NK-92 (cell line): Measurements from ENCODE around the gene GPBAR1.
A peak's percentile ranks its signal among the peaks of the same experiment; 100 is the strongest.
"Not testable (repeated sequence)": the region's sequence is repeated elsewhere in the genome, so short reads cannot be mapped to it uniquely, and the experiment has no call there.

Experiments used
- DNase-seq: peaks from one replicate; lab custom pipeline; 2025; ENCODE audit not compliant: unreplicated experiment; lab: John Stamatoyannopoulos, UW

GPBAR1 gene

DNA sequence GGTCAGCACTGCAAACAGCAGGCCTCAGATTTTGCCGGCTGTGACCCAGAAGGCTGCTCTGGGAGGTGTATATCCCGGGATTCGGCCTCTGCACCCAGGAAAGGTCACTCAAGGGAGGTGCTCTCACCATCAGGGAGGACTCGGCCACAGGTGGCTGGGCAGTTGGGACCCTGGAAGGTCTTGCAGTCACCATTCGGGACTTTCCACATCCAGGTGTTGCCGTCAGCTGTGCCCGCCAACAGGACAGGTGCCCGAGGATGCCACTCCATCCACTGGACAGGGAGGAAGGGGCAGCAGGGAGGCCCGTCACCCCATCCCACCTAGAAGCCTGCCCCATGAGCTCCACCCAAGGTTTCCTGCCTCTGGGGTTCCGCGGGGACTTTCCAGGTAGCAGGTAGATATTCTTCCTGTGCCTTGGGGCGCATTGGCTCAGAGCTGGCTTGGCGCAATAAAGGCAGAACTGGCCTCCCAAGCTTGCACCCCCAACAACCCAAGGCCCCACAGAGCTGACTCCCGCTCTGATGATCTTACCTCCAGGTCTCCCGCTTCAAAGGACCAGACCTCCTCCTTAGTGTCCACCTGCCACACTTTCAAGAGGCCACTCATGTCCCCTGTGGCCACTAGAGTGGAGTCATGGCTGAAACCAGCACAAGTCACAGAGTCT lies 5.6 kb downstream of the GPBAR1 start:
- DNase-seq: no peak

DNA sequence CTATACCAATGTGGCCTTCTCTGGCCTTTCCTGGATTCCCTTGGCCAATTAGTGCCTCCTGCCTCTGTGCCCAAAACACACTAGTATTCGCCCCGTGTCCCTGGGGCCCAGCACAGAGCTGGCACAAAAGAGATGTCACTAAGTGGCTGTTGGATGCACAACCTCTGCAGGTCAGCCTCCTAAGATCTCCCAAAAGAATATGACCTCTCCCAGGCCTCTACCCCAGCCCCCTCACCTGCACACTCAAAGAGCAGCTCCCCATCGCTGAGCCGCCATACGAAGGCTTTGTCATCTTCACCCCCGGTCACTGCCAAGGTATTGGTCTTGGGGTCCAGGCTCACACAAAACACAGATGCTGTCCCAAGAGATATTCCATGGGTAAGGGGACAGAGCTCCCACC lies 6.4 kb downstream of the GPBAR1 start:
- DNase-seq: no peak

DNA sequence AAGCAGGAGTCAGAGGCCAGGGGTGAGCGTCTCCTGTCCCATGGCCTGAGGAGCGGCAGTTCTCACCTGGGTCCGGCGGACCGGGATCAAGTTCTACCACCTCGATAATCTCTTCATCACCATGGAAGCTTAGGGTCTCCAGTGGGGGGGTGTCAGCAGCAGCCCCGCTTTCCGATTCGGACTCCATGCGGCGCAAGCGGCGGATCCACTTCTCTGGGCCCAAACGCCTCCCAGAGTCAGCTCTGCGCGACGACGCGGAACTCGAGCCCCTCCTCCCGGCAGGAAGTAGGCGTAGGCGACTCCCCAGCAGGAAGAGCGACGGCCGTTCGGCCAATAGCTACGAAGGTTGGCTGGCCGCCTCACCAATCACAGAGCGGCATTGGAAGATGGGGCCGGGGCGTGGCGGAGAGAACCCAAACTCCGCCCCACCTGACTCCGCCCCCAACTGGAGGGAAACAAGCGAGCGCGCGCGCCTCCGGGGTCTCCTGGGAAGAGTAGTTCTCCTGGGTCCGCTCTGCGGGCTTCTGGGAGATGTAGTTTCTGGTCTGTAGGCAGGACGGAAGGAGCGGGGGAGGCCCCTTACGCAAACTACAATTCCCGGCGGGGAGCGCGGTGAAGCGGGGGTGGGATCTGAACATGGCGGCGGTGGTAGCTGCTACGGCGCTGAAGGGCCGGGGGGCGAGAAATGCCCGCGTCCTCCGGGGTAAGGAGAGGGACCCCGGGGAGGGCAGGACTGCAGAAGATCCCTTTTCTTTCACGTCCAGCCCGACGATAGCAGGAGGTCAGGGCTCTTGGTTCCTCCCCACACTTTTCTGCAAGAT lies 9.3 kb downstream of the GPBAR1 start, which contains the start of the genes AAMP and PNKD:
TSS of gene AAMP (minus strand) at position 238 of the 821 bp plus-strand sequence. CDS start at position 187, 51 bp downstream.
TSS of gene PNKD (plus strand) at position 620 of the 821 bp plus-strand sequence. CDS start at position 637, 17 bp downstream.
- peak; percentile 97 for DNase-seq

DNA sequence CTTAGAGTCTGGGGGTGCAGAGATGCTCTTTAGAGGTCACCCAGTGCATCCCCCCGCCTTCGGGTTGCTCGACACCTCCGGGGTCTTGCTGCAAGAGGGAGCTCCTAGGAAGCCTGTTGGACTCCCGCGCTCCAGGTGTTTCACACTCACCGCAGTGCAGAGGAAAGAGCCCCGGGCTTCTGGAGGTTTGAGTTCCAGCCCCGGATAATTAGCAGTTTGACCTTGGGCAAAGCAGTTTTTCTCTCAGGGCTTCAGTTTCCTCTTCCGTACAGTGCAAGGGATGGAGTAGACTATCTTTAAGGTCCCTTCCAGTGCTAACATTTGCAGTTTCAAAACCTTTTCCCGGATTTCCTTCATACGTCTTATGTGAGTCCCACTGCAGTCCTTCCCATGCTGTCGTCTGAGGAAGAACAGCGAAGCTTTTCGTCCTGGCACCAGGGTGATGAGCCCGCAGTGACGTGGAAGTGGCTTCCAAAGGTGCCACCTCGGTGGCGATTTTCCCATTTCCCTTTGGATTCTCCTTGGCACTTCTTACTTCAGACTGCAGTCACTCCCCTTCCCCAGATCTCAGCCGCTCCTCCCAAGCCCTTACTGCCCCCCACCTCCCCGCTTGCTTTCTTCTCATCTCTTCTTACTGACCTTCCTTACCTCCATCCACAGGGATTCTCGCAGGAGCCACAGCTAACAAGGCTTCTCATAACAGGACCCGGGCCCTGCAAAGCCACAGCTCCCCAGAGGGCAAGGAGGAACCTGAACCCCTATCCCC lies 10.1 kb downstream of the GPBAR1 start:
- no peak for DNase-seq

DNA sequence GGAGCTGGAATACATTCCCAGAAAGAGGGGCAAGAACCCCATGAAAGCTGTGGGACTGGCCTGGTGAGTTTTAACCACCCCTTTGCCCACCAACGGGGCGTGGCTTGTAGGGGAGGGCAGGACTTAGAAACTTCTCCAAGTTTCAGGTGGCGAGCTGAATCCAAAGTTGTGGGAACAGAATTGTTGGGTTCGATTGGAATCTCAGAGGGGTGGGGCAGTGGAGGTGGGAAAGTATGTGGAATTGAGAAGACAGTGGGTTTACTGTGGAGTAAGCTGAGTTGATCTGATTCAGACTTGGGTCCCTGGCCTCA lies 10.6 kb downstream of the GPBAR1 start:
- DNase-seq: no peak

DNA sequence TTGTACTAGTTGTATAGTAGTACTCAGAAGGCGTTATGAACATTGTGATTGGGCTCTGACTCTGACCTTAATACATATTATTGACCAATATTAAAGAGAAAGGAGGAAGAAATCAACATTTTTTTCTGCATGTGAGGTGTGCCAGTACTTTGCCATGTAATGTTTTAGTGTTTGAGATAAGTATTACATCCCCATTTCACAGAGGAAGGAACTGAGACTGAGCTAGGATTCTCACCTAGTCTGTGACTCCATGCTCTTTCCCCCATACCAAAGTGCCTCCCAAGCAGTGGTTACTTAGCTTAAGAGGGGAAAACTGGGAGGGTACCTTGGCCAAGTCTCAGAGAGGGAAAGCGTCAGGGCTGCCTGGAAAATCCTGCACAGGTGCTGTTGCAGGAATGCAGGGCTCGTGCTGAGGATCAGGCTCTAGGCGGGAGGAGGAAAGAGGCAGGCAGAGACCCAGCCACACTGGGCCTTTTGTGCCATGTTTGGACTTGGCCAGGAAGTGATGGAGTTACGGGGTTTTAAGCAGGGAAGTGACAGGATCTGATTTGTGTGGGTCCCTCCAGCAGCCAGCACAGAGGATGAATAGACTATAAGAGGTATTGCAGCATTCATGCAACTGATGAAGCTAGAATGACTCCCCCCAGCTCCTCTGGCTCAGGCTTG lies 11.2 kb downstream of the GPBAR1 start:
- no peak for DNase-seq

DNA sequence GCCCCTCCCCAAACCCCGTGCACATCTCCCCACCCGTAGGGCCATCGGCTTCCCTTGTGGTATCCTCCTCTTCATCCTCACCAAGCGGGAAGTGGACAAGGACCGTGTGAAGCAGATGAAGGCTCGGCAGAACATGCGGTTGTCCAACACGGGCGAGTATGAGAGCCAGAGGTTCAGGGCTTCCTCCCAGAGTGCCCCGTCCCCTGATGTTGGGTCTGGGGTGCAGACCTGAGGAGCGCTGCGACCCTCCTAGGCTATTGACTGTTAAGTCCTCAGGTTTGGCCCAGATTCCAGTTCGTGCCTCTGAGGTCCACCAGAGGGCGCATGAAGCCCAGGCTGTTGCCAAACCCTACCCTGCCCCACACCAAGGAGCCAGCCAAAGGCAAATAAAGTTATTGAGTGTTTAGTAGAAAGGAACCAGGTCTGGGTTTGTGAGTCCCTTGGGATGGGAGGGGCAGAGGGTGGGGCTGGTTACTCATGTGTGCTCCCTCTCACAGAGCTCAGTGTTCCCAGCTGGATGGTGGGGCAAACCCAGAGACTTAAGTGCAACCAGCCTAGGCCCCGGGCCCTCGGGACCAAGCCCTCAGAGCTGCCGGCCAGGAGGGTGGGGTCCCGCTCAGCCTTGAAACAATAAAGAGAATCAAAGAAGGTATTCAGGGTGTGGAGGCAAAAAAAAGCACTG lies 11.9 kb downstream of the GPBAR1 start:
- peak; percentile 3 for DNase-seq

DNA sequence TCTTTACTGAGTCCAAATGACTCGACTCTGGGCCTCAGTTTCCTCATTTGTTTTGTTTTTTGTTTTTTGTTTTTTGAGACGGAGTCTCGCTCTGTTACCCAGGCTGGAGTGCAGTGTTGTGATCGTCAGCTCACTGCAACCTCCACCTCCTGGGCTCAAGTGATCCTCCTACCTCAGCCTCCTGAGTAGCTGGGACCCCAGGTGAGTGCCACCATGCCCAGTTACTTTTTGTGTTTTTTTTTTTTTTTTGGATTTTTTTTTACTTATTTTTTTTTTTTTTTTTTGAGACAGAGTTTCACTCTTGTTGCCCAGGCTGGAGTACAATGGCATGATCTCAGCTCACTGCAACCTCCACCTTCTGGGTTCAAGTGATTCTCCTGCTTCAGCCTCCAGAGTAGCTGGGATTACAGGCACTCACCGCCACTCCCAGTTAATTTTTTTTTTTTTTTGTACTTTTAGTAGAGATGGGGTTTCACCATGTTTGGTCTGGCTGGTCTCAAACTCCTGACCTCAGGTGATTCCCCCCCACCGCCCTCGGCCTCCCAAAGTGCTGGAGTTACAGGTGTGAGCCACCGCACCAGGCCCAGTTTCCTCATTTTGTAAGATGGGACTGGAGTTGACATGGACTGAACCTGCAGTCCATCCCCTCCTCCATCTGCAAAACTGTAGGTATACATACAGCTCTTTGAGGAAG lies 12.5 kb downstream of the GPBAR1 start:
- DNase-seq: not testable (repeated sequence)

DNA sequence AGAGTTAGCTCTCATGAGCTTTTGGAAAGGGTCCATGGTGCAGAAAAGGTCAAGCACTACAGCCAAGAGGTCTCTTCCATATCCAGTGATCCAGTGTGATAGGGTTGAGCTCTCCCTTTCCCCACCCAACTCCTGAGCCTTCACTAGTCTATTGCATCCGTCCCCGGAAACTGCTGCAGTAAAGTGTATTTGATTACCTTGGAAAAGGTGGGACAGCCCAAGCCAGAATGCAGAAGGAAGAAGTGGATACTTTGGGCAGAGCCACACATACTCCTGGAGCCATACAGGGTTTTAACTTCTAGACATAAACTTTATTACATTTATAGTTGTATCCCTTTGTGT lies 13.1 kb downstream of the GPBAR1 start:
- no peak for DNase-seq

DNA sequence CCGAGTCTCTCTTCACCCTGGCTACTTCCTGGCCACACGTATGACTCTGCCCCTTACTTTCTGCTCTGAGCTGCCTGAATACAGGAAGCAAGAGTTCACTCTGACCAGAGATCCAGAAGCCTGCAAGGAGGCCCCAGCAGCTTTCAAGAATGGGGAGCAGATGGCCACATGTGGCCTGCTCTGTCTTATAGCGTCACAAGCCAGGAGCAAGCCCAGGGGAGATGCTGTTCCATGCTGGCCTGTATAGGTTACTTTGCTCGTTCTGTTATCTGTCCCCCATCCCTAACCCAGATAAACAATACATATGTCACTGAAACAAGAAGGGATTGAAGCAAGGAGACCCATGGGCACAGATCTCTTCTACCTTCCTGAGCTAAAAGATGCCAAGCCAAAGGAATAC lies 13.8 kb downstream of the GPBAR1 start:
- DNase-seq: no peak

DNA sequence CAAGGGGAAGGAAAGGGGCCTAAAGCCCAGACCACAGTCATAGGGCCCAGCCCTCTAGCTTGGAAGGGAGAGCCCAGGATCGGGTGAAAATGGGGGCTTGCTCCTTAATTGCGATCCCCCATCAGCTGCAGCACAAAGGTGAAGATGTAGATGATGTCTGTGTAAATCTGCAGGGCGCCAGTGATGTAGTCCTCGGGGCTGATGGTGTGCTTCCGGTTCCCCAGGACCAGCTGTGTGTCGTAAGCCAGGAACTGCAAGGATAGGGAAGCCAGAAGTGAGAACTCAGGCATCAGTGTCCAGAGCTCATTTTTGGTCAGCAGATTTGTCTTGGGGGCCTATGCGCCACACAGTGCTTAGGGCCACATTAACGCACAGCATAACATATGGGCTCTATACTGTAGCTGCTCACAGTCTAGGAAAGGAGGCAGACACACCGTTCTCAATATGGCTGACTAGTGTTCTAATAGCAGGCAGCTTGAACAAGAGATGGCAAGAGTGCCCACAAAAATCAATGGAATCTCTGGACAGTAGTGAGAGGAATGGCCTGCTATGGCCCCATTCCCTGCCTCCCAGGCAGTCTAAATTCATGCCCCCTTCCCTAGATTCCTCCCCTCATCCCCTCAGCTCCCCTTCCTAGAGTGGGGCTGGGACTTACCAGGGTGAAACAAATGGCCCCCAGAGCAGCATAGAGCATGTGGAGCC lies 14.7 kb downstream of the GPBAR1 start:
- no peak for DNase-seq

DNA sequence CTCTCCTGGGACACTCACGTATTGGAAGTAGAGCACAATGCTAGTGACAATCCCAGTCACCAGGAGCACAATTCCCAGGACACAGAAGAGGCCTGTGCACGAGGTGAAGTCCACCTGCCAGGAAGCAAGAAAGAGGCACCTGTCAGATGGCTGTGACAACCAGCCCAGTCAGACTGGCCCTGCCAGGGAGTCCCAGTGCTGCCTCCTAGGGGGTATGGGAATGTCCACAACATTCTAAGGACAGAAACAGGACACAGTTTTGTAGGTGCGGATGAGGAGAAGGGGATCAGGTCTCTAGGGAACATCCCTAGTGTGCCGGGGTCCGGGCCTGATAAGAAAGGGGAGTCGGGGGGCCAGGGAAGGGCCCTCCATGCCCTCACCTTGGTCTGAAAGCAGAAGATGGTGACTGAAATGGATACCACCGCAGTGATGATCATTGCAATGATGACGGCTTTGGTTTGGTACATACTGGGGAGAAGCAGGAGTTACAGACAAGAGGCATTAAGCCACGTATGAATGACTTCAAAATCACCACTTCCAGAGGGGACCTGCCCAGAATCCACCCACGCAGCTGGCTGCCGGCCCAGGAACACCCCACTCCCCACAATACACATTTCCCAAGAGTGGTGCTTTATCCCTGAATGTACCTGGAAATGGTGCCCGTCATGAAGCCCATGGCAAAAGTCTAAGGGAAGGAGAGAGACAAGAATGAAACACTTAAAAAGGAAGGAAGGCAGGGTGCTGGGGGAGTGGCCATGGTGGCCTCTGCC lies 16.4 kb downstream of the GPBAR1 start:
- DNase-seq: no peak

DNA sequence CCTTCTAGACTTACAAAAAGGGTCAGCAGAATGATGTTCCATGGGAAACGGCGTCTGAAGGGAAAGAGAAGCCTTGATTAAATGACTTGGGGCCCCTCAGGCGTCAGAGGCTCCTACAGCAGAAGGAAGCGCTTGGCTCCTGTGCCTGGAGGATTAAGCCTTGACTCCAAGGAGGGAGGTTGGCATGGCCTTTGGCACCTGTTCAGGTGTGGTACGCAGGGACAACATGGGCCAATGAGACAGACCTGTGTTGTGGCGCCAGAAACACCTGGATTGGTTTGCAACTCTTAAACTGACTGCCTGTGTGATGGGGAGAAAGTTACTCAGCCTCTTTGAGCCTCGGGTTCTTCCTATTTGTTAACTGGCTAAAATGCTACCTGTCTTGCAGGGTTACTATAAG lies 17.1 kb downstream of the GPBAR1 start:
- no peak for DNase-seq

DNA sequence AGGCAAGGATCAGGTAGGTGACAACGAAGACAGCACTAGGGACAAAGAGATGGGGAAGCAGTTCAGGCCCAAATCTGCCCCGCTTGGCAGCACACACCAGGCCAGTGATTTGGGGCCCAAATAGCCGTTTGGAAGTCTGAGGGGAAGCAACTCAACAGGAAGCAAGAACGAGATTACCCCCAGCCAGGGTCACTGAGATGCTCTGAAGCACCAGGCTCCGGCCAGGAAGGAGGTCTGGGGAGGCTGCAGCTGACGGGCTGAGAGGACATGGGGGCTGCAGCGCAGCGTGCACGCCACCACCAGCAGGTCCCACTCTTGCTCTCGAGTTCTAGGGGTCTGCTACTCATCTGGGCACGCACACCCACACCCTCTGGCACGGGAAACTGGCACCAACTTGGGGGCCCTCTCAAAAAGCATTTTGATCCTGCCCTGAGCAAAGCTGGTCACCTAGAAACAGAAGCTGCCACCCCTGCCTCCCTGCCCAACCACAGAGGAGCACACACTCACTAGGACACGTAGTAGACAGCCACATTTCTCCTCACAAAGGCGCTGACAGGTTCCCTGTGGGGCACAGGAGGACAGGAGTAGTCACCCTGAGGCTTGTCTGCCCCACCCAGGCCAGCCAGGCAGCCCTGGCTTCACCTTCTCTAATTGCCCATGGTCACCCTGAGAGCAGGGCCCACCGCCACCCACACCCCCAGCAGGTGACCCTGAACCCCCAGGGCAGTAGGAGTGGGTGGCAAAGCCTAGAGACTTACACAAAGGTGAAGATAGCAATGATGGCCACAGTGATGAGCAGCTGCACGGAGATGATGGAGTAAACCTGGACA lies 17.9 kb downstream of the GPBAR1 start:
- no peak for DNase-seq

DNA sequence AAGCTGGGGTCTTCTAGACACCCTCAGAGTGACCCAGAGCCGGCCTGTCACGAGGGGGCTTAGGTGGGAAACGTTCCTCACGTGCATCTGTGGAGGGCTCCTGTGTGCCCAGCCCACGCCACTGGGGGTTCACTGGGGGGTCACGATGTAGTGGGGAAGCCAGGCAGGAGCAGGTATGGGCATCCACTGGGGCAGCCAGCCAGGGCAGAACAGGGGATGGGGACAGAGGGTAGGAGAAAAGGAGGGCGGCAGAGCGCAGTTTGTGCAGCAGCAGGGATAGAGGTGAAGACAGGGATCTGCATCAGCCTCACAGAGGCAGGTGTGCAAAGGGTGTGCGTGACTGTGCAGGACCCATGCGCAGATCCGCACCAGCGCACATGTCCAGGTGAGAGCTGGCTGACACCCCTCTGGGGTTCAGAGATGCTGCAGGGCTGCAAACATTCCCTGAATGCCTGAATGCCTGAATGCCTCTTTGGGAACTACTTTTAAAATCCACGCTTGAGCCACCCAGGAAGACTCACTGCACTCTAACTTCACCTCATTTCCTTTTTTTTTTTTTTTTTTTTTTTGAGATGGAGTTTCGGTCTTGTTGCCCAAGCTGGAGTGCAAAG lies 19.6 kb downstream of the GPBAR1 start:
- no peak for DNase-seq

DNA sequence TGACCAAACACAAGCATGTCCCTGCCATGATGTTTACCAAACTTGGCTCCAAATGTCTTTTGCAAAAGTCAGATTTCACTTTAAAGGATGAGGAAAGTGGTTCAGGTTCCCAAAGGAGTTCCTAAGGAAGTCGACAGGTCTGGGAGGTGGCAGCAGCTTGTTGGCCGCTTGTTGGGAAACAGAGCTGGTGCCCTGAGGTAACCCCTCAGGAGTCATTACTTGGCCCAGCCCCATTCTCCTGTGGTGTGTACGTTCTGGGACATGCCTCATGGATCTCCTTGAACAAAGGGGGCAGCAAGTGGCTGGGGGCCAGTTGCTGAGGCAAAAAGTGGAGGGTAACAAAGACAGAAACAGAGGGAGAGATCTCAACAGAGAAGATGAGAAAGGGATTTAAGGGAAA lies 20.6 kb downstream of the GPBAR1 start:
- DNase-seq: no peak

DNA sequence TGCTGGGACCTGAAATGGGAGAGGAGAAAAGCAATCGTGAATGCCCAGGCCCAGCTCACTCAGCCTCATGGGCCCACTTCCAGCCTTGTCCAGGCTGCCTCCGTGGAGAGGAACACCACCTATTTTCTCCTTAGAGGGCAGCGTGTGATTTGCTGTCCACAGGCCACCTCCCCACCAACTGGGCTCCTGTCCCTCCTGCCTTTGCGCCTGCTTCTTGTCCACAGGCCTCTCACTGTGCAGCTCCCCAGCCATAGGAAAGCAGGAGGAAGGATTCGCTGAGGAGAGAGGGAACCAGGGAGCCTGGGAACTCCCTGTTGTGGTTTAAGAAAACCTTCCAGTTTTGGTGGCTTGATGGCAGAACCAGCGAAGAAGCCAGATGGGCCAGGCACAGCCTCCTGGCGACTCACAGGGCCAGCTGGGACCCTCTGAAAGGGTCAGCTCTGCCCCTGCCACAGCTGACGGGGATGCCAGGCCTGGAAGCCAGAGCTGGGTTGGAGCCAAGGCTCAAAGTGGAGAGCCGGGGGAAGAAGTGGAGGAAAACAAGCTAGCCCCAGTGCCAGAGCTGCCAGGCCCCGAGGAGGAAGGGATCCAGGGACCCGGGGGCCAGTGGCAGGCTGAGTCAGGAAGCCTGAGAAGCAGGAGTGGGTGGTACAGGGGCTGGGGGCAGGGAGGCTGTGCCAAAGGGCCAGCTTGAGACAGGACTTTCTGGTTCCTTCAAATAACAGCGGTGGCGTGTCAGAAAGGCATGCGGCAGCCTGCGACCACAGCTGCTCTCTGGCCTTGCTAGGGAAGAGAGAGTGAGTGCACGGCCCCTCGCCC lies 21.6 kb downstream of the GPBAR1 start:
- no peak for DNase-seq
